Activated CD4-positive, alpha-beta T cell treated with anti-CD3 and anti-CD28 coated beads for 36 hours (primary cell): Measurements from ENCODE around the gene CACNA1B. TPM values are rescaled to one million over a fixed set of nuclear protein-coding genes. Genes with fewer than 3 reads are reported as not detected.
"Not testable (repeated sequence)": the region's sequence is repeated elsewhere in the genome, so short reads cannot be mapped to it uniquely, and the experiment has no call there.

ENCODE experiments used
- ATAC-seq: fragments of 200-7000 bp; cut with Tn5 transposase; one replicate; pipeline ENCODE4 v1.10.0; 2021; ENCODE audit warnings: mild to moderate bottlenecking, moderate library complexity
- CTCF ChIA-PET: fragments of 350-600 bp; sonication (Branson Sonifier 250); formaldehyde crosslinking; loops from one replicate; lab custom pipeline; 2021; ENCODE audit warnings: antibody characterized with exemption; lab: Charles Lee
- POLR2A ChIA-PET: fragments of 350-600 bp; sonication (Branson Sonifier 250); formaldehyde crosslinking; loops from one replicate; lab custom pipeline; 2021; ENCODE audit warnings: antibody characterized with exemption, inconsistent platforms; lab: Charles Lee
- DNase-seq: peaks from one replicate; pipeline ENCODE4 v3.0.0-alpha.2; 2020
- H3K27ac Mint-ChIP-seq: one replicate; pipeline ENCODE4 v1.8.0; 2021; ENCODE audit warnings: mixed read lengths
- H3K27me3 Mint-ChIP-seq: one replicate; pipeline ENCODE4 v1.8.0; 2021; ENCODE audit warnings: mixed read lengths
- H3K36me3 Mint-ChIP-seq: one replicate; pipeline ENCODE4 v1.8.0; 2021; ENCODE audit warnings: low read depth, mixed read lengths
- H3K4me1 Mint-ChIP-seq: one replicate; pipeline ENCODE4 v1.8.0; 2021; ENCODE audit warnings: mixed read lengths
- H3K4me3 Mint-ChIP-seq: one replicate; pipeline ENCODE4 v1.8.0; 2021; ENCODE audit warnings: mild to moderate bottlenecking, moderate library complexity, mixed read lengths
- H3K9me3 Mint-ChIP-seq: one replicate; pipeline ENCODE4 v1.8.0; 2021; ENCODE audit warnings: low read depth, mixed read lengths
- intact Hi-C, 2 experiments: fragments of 100-400 bp; cut with DNase I in 1 of 2; cut with micrococcal nuclease in 1 of 2; formaldehyde crosslinking; loops; one replicate each; pipeline versions ENCODE4 v1.14.2 to v1.15.1; 2022 to 2024; cut with DNase I, micrococcal nuclease
- total RNA-seq, 2 experiments: library from RNA; stranded (reverse); gene quantifications; one replicate each; pipeline ENCODE4 v1.2.3, GENCODE V29; 2021

Gene CACNA1B
- total RNA-seq, 2 experiments from 2014 or later, result 0.05 to 0.07 TPM

- Mint-ChIP-seq H3K27ac (no peak overlapping the region), H3K4me3 (no peak overlapping the region), H3K9me3 (no peaks in the 10 kb centered on the region), H3K27me3 (peaks cover 2% of the 10 kb centered on the region), H3K4me1 (no peaks in the 10 kb centered on the region), H3K36me3 (no peaks in the 10 kb centered on the region)
- DNase-seq (no peak), ATAC-seq (no peak)
- ChIA-PET CTCF (interaction anchor here (0.6 kb wide), 1 partner anchor 54 kb away, joined by 4 read pairs; no protein-coding TSS in a partner anchor), POLR2A (no interaction called here)
- intact Hi-C loops, result no loop called here
These were observed 139.0 kb downstream of the CACNA1B start for GRCh38 chr9:138016406-138017187.

- Mint-ChIP-seq H3K9me3 (no peaks in the 10 kb centered on the region), H3K4me1 (no peaks in the 10 kb centered on the region), H3K27me3 (peaks cover 5% of the 10 kb centered on the region), H3K36me3 (no peaks in the 10 kb centered on the region), H3K4me3 (no peak overlapping the region), H3K27ac (no peak overlapping the region)
- POLR2A ChIA-PET, result no interaction called here
- no peak for ATAC-seq
- intact Hi-C loops, result no loop called here
- CTCF ChIA-PET, result no interaction called here
- DNase-seq, result no peak
These were observed 139.6 kb downstream of the CACNA1B start for GRCh38 chr9:138017200-138017599.

GRCh38 chr9:138019514-138019913, 141.9 kb downstream of the CACNA1B start:
- H3K27ac Mint-ChIP-seq, CTCF ChIA-PET, H3K9me3 Mint-ChIP-seq, H3K4me3 Mint-ChIP-seq, POLR2A ChIA-PET, H3K36me3 Mint-ChIP-seq, DNase-seq, ATAC-seq, intact Hi-C loops, H3K27me3 Mint-ChIP-seq, H3K4me1 Mint-ChIP-seq: not testable (repeated sequence)

- ATAC-seq (no peak), DNase-seq (no peak)
These were observed 142.7 kb downstream of the CACNA1B start for GRCh38 chr9:138020120-138020794.

GRCh38 chr9:138020795-138021182, 143.2 kb downstream of the CACNA1B start:
- DNase-seq (no peak), ATAC-seq (no peak)
- H3K27ac Mint-ChIP-seq, result no peak overlapping the region
- no peaks in the 10 kb centered on the region for H3K36me3 Mint-ChIP-seq
- intact Hi-C loops, result no loop called here
- H3K9me3 Mint-ChIP-seq, result no peaks in the 10 kb centered on the region
- ChIA-PET CTCF (no interaction called here), POLR2A (no interaction called here)
- H3K4me3 Mint-ChIP-seq, result no peak overlapping the region
- H3K4me1 Mint-ChIP-seq, result no peaks in the 10 kb centered on the region
- peaks cover 15% of the 10 kb centered on the region for H3K27me3 Mint-ChIP-seq

More at GRCh38 chr9:138020120-138020794, 142.7 kb downstream of the CACNA1B start:
- peaks cover 11% of the 10 kb centered on the region for H3K27me3 Mint-ChIP-seq
- H3K4me3 Mint-ChIP-seq, result no peak overlapping the region
- ChIA-PET POLR2A (no interaction called here), CTCF (no interaction called here)
- intact Hi-C loops, result no loop called here
- H3K9me3 Mint-ChIP-seq, result no peaks in the 10 kb centered on the region
- H3K27ac Mint-ChIP-seq, result no peak overlapping the region
- H3K36me3 Mint-ChIP-seq, result no peaks in the 10 kb centered on the region
- no peaks in the 10 kb centered on the region for H3K4me1 Mint-ChIP-seq

- Mint-ChIP-seq H3K4me1 (no peaks in the 10 kb centered on the region), H3K9me3 (no peaks in the 10 kb centered on the region), H3K27ac (no peak overlapping the region), H3K4me3 (no peak overlapping the region), H3K27me3 (peaks cover 15% of the 10 kb centered on the region), H3K36me3 (no peaks in the 10 kb centered on the region)
- ChIA-PET CTCF (no interaction called here), POLR2A (no interaction called here)
- intact Hi-C loops, result loop anchor here in 1 of 2 experiments (1.0 kb wide), 1 partner anchor 349 kb away; no protein-coding TSS in a partner anchor
- ATAC-seq (no peak), DNase-seq (no peak)
These were observed 143.9 kb downstream of the CACNA1B start for GRCh38 chr9:138021251-138022056.

- Mint-ChIP-seq H3K9me3 (no peaks in the 10 kb centered on the region), H3K4me1 (no peaks in the 10 kb centered on the region), H3K27me3 (peaks cover 18% of the 10 kb centered on the region), H3K36me3 (no peaks in the 10 kb centered on the region), H3K4me3 (no peak overlapping the region), H3K27ac (no peak overlapping the region)
- DNase-seq (peak; percentile 60), ATAC-seq (peak; percentile 74)
- ChIA-PET CTCF (interaction anchor here (1.0 kb wide), 1 partner anchor 100 kb away, joined by 4 read pairs; no protein-coding TSS in a partner anchor), POLR2A (interaction anchor here (0.6 kb wide), 1 partner anchor 431 kb away, joined by 3 read pairs; no protein-coding TSS in a partner anchor)
- intact Hi-C loops, result loop anchor here in 1 of 2 experiments (1.0 kb wide), 1 partner anchor 350 kb away; no protein-coding TSS in a partner anchor
These were observed 144.6 kb downstream of the CACNA1B start for GRCh38 chr9:138022121-138022741.

- POLR2A ChIA-PET, result interaction anchor here (0.6 kb wide), 1 partner anchor 432 kb away, joined by 3 read pairs; no protein-coding TSS in a partner anchor
- Mint-ChIP-seq H3K4me1 (no peaks in the 10 kb centered on the region), H3K9me3 (no peaks in the 10 kb centered on the region), H3K27ac (no peak overlapping the region), H3K27me3 (peaks cover 18% of the 10 kb centered on the region), H3K4me3 (no peak overlapping the region), H3K36me3 (no peaks in the 10 kb centered on the region)
- intact Hi-C loops, result loop anchor here in 1 of 2 experiments (1.0 kb wide), 1 partner anchor 351 kb away; no protein-coding TSS in a partner anchor
- DNase-seq (no peak), ATAC-seq (peak; percentile 30)
- CTCF ChIA-PET, result interaction anchor here (1.0 to 1.2 kb wide), 2 partner anchors 99 to 350 kb away, joined by 3 to 4 read pairs; no protein-coding TSS in a partner anchor
These were observed 145.3 kb downstream of the CACNA1B start for GRCh38 chr9:138022756-138023393.

GRCh38 chr9:138023394-138024124, 146.0 kb downstream of the CACNA1B start:
- Mint-ChIP-seq H3K27ac (no peak overlapping the region), H3K27me3 (peaks cover 20% of the 10 kb centered on the region), H3K4me3 (no peak overlapping the region), H3K9me3 (no peaks in the 10 kb centered on the region), H3K36me3 (no peaks in the 10 kb centered on the region), H3K4me1 (no peaks in the 10 kb centered on the region)
- ChIA-PET CTCF (interaction anchor here (1.2 kb wide), 1 partner anchor 350 kb away, joined by 3 read pairs; no protein-coding TSS in a partner anchor), POLR2A (no interaction called here)
- DNase-seq, result peak; percentile 28
- peak; percentile 62 for ATAC-seq
- intact Hi-C loops, result no loop called here

GRCh38 chr9:138024131-138024530, 146.5 kb downstream of the CACNA1B start:
- Mint-ChIP-seq H3K27ac (no peak overlapping the region), H3K9me3 (no peaks in the 10 kb centered on the region), H3K36me3 (no peaks in the 10 kb centered on the region), H3K27me3 (peaks cover 22% of the 10 kb centered on the region), H3K4me1 (no peaks in the 10 kb centered on the region), H3K4me3 (no peak overlapping the region)
- CTCF ChIA-PET, result interaction anchor here (1.2 kb wide), 1 partner anchor 351 kb away, joined by 3 read pairs; no protein-coding TSS in a partner anchor
- POLR2A ChIA-PET, result no interaction called here
- ATAC-seq, result no peak
- intact Hi-C loops, result no loop called here
- no peak for DNase-seq
